Duodenal mucosa (tissue), 2 donors: ENCODE measurements around the gene NFIX.

Experiments
- H3K27ac ChIP-seq: one replicate; pipeline ENCODE4 v1.7.0; 2013; ENCODE audit warnings: low read depth, low read length
- H3K27me3 ChIP-seq, 2 donors: one replicate each; pipeline ENCODE4 v1.7.0; 2013; ENCODE audit warnings: low read length in 2 of 2, control low read depth in 1 of 2; ENCODE audit not compliant: insufficient read depth in 2 of 2, control insufficient read depth in 1 of 2
- H3K36me3 ChIP-seq, 2 donors: one replicate each; pipeline ENCODE4 v1.7.0; 2013; ENCODE audit warnings: low read length in 2 of 2, control low read depth in 1 of 2; ENCODE audit not compliant: insufficient read depth in 2 of 2, control insufficient read depth in 1 of 2
- H3K4me1 ChIP-seq, 2 donors: one replicate each; pipeline ENCODE4 v1.7.0; 2013; ENCODE audit warnings: low read length in 2 of 2, control low read depth in 1 of 2; ENCODE audit not compliant: insufficient read depth in 2 of 2, control insufficient read depth in 1 of 2
- H3K4me3 ChIP-seq, 2 donors: one replicate each; pipeline ENCODE4 v1.7.0; 2013; ENCODE audit warnings: low read length in 2 of 2, low read depth in 1 of 2
- H3K9ac ChIP-seq, 2 donors: one replicate each; pipeline ENCODE4 v1.7.0; 2013; ENCODE audit warnings: low read length in 2 of 2, low read depth in 1 of 2
- H3K9me3 ChIP-seq, 2 donors: one replicate each; pipeline ENCODE4 v1.7.0; 2013; ENCODE audit warnings: low read length in 2 of 2, control low read depth in 1 of 2; ENCODE audit not compliant: control insufficient read depth in 1 of 2

NFIX gene

GRCh38 chr19:13029301-13029880, 34.1 kb downstream of the NFIX start:
- Histone ChIP-seq H3K9me3 (no peaks in the 10 kb centered on the region), H3K27ac (no peak overlapping the region), H3K4me1 (peaks cover 65 to 70% of the 10 kb centered on the region in 2 donors), H3K27me3 (no peaks in the 10 kb centered on the region), H3K9ac (no peak overlapping the region), H3K36me3 (peaks cover 0 to 8% of the 10 kb centered on the region in 2 donors), H3K4me3 (no peak overlapping the region)

GRCh38 chr19:13029893-13030292, 34.6 kb downstream of the NFIX start:
- Histone ChIP-seq H3K9me3 (no peaks in the 10 kb centered on the region), H3K27ac (no peak overlapping the region), H3K4me1 (peaks cover 65 to 70% of the 10 kb centered on the region in 2 donors), H3K4me3 (no peak overlapping the region), H3K27me3 (no peaks in the 10 kb centered on the region), H3K9ac (no peak overlapping the region), H3K36me3 (peaks cover 0 to 8% of the 10 kb centered on the region in 2 donors)

GRCh38 chr19:13031917-13032623, 36.8 kb downstream of the NFIX start:
- peak overlapping the region in 1 of 2 donors; percentile 21 for H3K9ac ChIP-seq
- no peaks in the 10 kb centered on the region for H3K9me3 ChIP-seq
- peaks cover 69 to 73% of the 10 kb centered on the region in 2 donors for H3K4me1 ChIP-seq
- H3K27me3 ChIP-seq = no peaks in the 10 kb centered on the region
- H3K36me3 ChIP-seq = peaks cover 0 to 8% of the 10 kb centered on the region in 2 donors
- no peak overlapping the region for H3K27ac ChIP-seq
- H3K4me3 ChIP-seq = peak overlapping the region in 1 of 2 donors; percentile 6

GRCh38 chr19:13032837-13033236, 37.6 kb downstream of the NFIX start:
- Histone ChIP-seq H3K27me3 (no peaks in the 10 kb centered on the region), H3K9ac (peak overlapping the region in 1 of 2 donors; percentile 47), H3K36me3 (peaks cover 0 to 8% of the 10 kb centered on the region in 2 donors), H3K4me3 (no peak overlapping the region), H3K27ac (no peak overlapping the region), H3K9me3 (no peaks in the 10 kb centered on the region), H3K4me1 (peaks cover 72% of the 10 kb centered on the region in 2 donors)

DNA sequence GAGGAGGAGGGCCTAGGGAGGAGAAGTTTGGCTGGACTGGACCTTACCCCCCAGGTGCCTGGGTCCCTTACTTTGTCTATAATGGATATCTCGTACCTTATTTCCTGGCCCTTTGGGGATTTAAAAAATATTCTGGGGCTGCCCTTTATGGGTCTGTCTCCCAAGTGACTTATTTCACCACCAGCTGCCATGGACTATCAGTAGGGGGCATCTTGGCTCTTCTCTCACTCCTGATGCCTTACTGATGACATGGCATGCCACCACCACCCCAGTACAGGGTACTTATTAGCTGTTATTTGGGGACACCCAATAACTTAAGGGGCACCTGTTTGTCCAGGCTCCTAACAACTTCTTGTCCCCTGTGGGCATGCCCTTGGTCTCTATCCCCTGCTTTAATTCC, 38.0 kb downstream of the NFIX start:
- no peaks in the 10 kb centered on the region for H3K27me3 ChIP-seq
- H3K4me1 ChIP-seq = peaks cover 69 to 76% of the 10 kb centered on the region in 2 donors
- peak overlapping the region; percentile 39 to 55 for H3K9ac ChIP-seq
- peak overlapping the region in 1 of 2 donors; percentile 5 for H3K4me3 ChIP-seq
- H3K27ac ChIP-seq = no peak overlapping the region
- H3K9me3 ChIP-seq = no peaks in the 10 kb centered on the region
- H3K36me3 ChIP-seq = peaks cover 0 to 6% of the 10 kb centered on the region in 2 donors

GRCh38 chr19:13033819-13034611, 38.7 kb downstream of the NFIX start:
- Histone ChIP-seq H3K9ac (peak overlapping the region; percentile 39 to 55), H3K4me3 (peak overlapping the region; percentile 5 to 32), H3K4me1 (peaks cover 77 to 83% of the 10 kb centered on the region in 2 donors), H3K9me3 (no peaks in the 10 kb centered on the region), H3K27me3 (no peaks in the 10 kb centered on the region), H3K27ac (no peak overlapping the region), H3K36me3 (no peaks in the 10 kb centered on the region)

DNA sequence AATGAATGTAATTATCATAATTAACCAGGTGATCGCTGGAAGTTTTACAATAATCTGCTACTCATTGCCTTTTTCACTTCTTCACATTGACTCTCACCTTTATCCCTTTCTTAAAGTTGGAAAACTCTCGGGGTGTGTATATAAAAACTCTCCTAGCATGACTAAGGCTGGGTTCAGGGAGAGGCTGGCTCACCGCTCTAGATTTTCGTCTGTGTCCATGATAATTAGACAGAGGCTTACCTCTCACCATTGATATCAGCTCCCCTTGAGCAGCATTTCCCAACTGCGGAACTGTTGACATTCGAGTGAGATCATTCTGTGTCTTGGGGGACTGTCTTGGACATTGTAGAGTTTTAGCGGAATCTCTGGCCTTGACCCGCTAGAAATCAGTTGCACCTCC, 39.4 kb downstream of the NFIX start:
- Histone ChIP-seq H3K27me3 (no peaks in the 10 kb centered on the region), H3K4me3 (peak overlapping the region in 1 of 2 donors; percentile 17), H3K36me3 (no peaks in the 10 kb centered on the region), H3K27ac (no peak overlapping the region), H3K4me1 (peaks cover 73 to 87% of the 10 kb centered on the region in 2 donors), H3K9ac (peak overlapping the region in 1 of 2 donors; percentile 55), H3K9me3 (no peaks in the 10 kb centered on the region)

DNA sequence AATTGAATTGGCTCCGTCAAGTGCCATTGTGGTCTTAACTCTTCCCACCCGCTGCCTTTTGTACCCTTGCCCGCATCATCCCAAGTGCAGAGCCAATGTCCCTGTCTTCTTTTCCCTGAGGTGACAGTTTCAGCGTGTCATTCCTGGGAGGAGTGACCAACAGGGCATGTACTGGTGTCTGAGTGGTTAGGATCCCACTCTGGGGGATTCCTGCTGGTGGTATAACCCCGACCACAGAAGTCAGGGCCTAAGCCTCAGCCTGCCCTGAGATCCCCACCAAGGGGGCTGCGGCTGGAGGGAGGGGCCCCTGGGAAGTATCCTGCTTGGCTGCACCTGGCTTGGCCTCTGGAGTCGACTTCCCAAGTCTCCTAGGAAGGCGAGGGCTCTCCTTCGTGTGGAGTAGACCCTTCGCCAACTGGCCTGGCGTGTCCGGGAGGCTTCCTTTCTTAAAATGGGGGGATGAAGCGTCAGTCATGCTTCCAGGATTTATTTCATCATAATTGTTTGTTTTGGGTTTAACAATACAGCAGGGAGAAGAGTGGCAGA, 40.6 kb downstream of the NFIX start:
- H3K9ac ChIP-seq = peak overlapping the region; percentile 7 to 44
- no peaks in the 10 kb centered on the region for H3K27me3 ChIP-seq
- H3K4me3 ChIP-seq = peak overlapping the region in 1 of 2 donors; percentile 15
- peaks cover 71 to 81% of the 10 kb centered on the region in 2 donors for H3K4me1 ChIP-seq
- H3K9me3 ChIP-seq = no peaks in the 10 kb centered on the region
- no peak overlapping the region for H3K27ac ChIP-seq
- no peaks in the 10 kb centered on the region for H3K36me3 ChIP-seq

GRCh38 chr19:13036366-13036976, 41.2 kb downstream of the NFIX start:
- peaks cover 65 to 75% of the 10 kb centered on the region in 2 donors for H3K4me1 ChIP-seq
- no peaks in the 10 kb centered on the region for H3K27me3 ChIP-seq
- H3K9ac ChIP-seq = peak overlapping the region; percentile 12 to 44
- H3K36me3 ChIP-seq = no peaks in the 10 kb centered on the region
- no peak overlapping the region for H3K27ac ChIP-seq
- no peaks in the 10 kb centered on the region for H3K9me3 ChIP-seq
- H3K4me3 ChIP-seq = peak overlapping the region in 1 of 2 donors; percentile 15
